LNCAP (cell line): ENCODE data around the gene ENTREP3.

ENCODE experiments used
- TF ChIP-seq, protein P1 (sequence below): fragments of 450-650 bp; IDR thresholded peaks from 2 replicates; pipeline ENCODE4 v1.5.1; 2017; ENCODE audit warnings: mild to moderate bottlenecking

The ENTREP3 gene

DNA sequence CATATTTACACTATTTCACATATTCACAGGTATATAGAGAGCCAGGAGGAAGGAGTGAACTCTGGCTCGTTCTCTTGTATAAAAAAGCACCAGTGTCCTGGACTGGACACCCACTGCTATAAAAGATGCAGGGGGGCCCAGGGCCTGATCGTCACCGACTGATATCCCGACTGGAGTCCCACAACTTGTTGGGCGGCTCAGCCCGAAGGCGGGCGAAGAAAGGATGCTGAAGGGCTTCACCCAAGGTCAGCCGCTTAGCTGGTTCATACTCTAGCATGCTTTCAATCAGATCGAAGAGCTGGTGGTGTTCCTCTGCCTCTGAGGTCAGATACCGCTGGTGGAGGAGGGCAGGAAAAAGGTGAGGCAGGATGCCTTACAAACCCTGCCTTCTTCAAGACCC is 7.8 kb upstream of the ENTREP3 start:
- TF ChIP-seq, protein P1, sequence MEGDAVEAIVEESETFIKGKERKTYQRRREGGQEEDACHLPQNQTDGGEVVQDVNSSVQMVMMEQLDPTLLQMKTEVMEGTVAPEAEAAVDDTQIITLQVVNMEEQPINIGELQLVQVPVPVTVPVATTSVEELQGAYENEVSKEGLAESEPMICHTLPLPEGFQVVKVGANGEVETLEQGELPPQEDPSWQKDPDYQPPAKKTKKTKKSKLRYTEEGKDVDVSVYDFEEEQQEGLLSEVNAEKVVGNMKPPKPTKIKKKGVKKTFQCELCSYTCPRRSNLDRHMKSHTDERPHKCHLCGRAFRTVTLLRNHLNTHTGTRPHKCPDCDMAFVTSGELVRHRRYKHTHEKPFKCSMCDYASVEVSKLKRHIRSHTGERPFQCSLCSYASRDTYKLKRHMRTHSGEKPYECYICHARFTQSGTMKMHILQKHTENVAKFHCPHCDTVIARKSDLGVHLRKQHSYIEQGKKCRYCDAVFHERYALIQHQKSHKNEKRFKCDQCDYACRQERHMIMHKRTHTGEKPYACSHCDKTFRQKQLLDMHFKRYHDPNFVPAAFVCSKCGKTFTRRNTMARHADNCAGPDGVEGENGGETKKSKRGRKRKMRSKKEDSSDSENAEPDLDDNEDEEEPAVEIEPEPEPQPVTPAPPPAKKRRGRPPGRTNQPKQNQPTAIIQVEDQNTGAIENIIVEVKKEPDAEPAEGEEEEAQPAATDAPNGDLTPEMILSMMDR: no peak

DNA sequence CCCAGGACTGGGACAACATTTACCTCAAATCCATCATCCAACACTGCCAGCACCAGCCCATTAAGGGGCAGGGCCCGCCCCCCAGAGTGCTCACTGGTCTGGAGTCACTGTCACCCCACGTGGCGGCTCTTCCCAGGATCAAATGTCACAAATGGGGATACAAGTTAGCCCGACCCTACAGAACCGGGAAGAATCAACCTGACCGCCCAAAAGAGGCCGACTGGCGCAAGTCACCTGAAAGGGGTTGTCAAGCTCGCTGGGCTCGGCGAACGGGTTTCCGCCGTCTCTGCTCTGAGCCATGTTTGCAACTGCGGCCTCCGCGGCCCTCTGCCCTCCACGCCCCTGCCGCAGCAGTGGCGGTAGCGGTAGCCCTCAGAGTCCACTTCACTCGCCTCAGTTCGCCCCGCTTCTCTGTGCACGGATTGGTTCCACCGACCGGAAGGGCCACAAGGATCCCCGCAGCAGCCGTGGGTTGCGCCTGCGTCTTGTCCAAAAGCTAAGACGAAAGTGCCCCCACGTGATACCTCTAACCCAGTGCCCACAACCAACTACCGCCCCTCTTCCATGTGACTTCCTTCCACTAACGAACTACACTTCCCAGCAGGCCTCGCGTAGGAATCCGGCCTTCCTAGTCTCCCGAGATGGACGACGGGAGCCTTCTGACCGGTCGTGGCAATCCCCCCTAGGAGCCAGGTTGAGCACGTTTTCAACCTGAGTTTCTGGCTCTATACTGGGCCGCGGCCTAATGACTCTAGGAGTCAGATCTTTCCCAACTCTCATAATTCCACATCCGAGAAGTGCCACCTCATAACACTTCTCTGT is 6.8 kb upstream of the ENTREP3 start, which contains the start of gene SCAMP3:
Gene SCAMP3 (minus strand): TSS at position 509 of the 822 bp plus-strand sequence. CDS start 209 bp downstream, at position 300.
- TF ChIP-seq, protein P1: no peak

DNA sequence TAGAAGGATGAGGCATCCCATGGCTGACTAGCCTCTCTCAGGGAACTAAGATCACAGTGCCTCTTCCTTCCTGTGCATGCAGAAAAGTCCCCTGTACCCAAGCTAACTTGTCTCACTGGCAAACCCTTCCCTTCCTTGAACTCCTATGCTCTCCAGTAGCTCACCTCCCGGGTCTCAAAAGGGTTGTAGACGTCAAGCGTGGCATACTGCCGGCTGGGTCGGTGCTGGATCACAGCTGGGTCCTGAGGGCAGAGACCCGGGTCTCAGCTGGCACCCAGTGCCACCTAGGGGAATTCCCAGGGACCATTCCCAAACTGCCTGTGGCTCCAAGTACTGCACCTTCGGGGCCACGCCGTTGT is 6.2 kb upstream of the ENTREP3 start:
- TF ChIP-seq, protein P1: no peak

DNA sequence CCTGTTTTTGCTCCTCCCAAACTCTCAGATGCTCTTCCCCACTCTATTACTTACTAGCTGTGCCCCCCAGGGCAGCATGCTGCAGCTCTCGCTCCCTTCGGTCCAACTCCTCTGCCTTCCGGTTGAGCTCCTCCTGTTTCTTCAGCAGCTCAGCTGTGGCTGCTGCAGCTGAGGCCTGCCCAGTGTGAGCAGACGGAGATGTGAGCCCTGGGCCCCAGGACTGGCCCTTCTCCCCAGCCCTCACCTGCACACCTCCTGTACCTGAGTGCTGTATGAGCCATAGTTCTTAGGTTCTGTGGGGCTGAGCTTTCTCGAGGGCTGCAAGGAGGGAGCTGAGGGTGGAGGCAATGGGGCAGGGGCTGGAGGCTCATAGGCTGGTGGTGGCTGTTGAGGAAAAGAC is 5.0 kb upstream of the ENTREP3 start:
- TF ChIP-seq, protein P1: no peak

DNA sequence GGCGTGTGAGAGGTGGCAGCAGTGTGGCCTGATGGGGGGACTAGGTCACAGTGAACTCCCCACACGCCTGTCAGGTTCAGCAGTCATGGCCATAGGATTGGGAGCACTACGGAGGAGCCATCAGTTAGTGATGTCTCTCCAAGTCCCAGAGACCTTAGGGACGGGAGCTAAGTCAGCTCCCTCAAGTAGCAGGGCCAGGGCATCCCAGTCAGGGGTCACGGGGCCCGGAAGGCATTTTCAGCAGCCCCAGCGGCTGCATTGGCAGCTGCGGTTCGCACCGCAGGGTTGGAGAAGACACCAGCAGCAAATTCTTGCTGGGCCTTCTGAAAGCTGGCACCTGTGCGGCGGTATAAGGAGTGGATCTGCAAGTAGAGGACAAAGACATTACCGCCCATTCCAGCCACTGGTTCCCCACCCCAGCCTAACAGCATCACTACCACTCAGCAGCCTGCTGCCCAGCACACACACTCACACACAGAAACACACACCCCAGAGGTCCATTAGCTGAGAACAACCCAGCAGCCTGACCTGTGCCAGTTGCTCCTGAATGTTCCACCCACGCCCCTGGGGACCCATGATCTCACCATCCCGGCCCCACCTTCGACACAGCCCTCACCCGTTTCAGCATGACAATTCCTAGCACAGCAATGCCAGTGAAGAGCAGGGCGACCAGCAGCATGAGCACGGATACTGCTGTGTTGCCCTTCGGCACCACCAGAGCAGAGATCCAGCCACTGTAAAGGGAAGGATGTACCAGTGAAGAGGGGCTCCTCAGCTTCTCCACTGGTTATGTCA is 972 bp upstream of the ENTREP3 start:
- TF ChIP-seq, protein P1: no peak

DNA sequence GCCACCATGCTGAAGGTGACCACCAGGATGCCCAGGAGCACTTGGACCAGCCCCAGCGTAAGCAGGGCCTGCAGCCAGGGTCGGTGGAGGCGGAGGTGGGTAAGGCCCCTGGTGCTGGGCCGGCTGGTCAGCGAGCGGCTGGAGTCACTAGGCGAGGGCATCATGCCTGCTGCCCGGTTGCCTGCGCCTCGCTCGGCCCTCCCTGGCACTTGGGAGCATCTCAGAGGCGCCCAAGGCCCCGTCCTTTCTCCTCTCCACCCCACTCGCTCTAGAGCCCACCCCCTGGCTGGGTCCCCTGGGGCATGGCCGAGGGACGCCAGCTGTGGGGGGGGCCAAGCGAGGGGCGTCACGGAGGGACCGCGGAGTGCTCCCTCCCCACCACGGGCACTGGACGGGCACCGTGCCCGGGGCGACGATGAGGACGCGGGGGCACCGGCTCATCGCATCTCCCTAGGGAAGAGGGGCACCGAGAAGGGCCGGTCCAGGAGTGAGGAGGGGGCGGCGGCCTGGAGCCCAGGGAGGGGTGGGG is 505 bp downstream of the ENTREP3 start:
- TF ChIP-seq, protein P1: no peak

DNA sequence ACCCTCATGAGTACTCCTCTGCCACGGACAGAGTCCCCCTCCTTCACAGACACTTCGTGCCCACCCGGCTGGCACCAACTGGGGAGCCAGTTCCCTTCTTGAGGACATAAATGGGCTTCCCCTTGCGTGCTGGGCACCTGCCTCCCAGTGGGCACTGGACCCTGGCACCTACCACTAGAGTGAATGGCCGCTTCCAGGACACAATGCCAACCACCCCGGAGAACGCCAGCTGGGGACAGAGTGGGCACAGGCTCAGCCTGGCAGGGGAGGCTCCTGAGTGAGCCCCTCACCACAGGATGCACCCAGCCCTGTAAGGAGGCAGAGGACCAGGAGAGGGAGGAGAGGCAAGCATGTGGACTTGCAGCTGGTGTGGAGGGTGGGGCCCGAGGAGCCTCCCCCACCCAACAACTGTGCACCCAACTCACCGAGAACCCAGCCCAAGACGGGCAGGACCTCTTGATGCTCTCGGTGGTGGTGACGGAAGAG is 1.0 kb downstream of the ENTREP3 start:
- TF ChIP-seq, protein P1: no peak
